Natural killer cell (primary cell): Measurements from ENCODE around the gene TCF15. TPM values are rescaled to one million over a fixed set of nuclear protein-coding genes. Genes with fewer than 3 reads are reported as not detected.

Source experiments
- ATAC-seq, 3 donors: fragments of 150-1000 bp in 2 of 3; fragments of 200-7000 bp in 1 of 3; cut with Tn5 transposase; 1 replicate in 1 of 3; 2 replicates in 2 of 3; pipeline ENCODE4 v1.10.0; 2021; ENCODE audit warnings: mild to moderate bottlenecking in 2 of 3, moderate library complexity in 2 of 3
- DNase-seq, 2 donors: peaks; one replicate each; pipeline versions ENCODE4 v3.0.0 to v3.0.0-alpha.2; 2013 to 2021; ENCODE audit warnings: mixed read lengths in 1 of 2
- H3K27ac ChIP-seq: one replicate; pipeline ENCODE4 v1.5.1; 2013; ENCODE audit warnings: mild to moderate bottlenecking, low read length
- H3K27me3 ChIP-seq: one replicate; pipeline ENCODE4 v1.6.1; 2013; ENCODE audit warnings: low read length; ENCODE audit not compliant: control insufficient read depth, insufficient read depth
- H3K36me3 ChIP-seq: one replicate; pipeline ENCODE4 v1.6.1; 2013; ENCODE audit warnings: low read length; ENCODE audit not compliant: control insufficient read depth, insufficient read depth
- H3K4me1 ChIP-seq: one replicate; pipeline ENCODE4 v1.6.1; 2013; ENCODE audit warnings: low read length; ENCODE audit not compliant: control insufficient read depth, insufficient read depth
- H3K4me3 ChIP-seq: one replicate; pipeline ENCODE4 v1.5.1; 2013; ENCODE audit warnings: low read length
- H3K9me3 ChIP-seq: one replicate; pipeline ENCODE4 v1.6.1; 2013; ENCODE audit warnings: low read length; ENCODE audit not compliant: control insufficient read depth, insufficient read depth
- H3K27ac Mint-ChIP-seq, 2 donors: one replicate each; pipeline ENCODE4 v1.8.0; 2022; ENCODE audit warnings: mild to moderate bottlenecking in 2 of 2, mixed read lengths in 2 of 2, moderate library complexity in 1 of 2
- H3K27me3 Mint-ChIP-seq, 2 donors: one replicate each; pipeline ENCODE4 v1.8.0; 2022; ENCODE audit warnings: low read depth in 2 of 2, mixed read lengths in 2 of 2
- H3K36me3 Mint-ChIP-seq: one replicate; pipeline ENCODE4 v1.8.0; 2022; ENCODE audit warnings: mixed read lengths
- H3K4me1 Mint-ChIP-seq, 2 donors: one replicate each; pipeline ENCODE4 v1.8.0; 2022; ENCODE audit warnings: mixed read lengths in 2 of 2
- H3K4me3 Mint-ChIP-seq: one replicate; pipeline ENCODE4 v1.8.0; 2022; ENCODE audit warnings: mild to moderate bottlenecking, moderate library complexity, mixed read lengths
- H3K9me3 Mint-ChIP-seq, 2 donors: one replicate each; pipeline ENCODE4 v1.8.0; 2022; ENCODE audit warnings: mixed read lengths in 2 of 2
- CTCF ChIP-seq: fragments of 200-600 bp; IDR thresholded peaks from one replicate; pipeline ENCODE4 v1.8.0; 2022; ENCODE audit warnings: antibody characterized with exemption
- WGBS: methylation state at CpG from one replicate; pipeline ENCODE4 v1.1.7; 2013; ENCODE audit warnings: missing lambda C conversion rate; ENCODE audit not compliant: insufficient coverage; 5-methylcytosine and 5-hydroxymethylcytosine counted together
- intact Hi-C: fragments of 100-400 bp; cut with micrococcal nuclease; formaldehyde crosslinking; loops from one replicate; pipeline ENCODE4 v1.14.2; 2022
- total RNA-seq, 4 donors: library from RNA; stranded (reverse); fragments of 120-200 nt in 1 of 4; gene quantifications; one replicate each; pipeline versions ENCODE4 v1.2.3 to v1.2.4, GENCODE V29; 2013 to 2022

Gene TCF15
- total RNA-seq, 3 donors from 2014 or later (not counting 1 experiment from before 2014, with no cell fraction given): 0.32 TPM; not detected in 2

GRCh38 chr20:556984-557383 lies 53.1 kb downstream of the TCF15 start:
- Mint-ChIP-seq H3K36me3 (no peaks in the 10 kb centered on the region), H3K9me3 (no peaks in the 10 kb centered on the region), H3K4me1 (no peaks in the 10 kb centered on the region), H3K27me3 (peaks cover 32 to 40% of the 10 kb centered on the region in 2 donors), H3K4me3 (no peak overlapping the region), H3K27ac (no peak overlapping the region)
- Histone ChIP-seq H3K36me3 (no peaks in the 10 kb centered on the region), H3K27me3 (no peaks in the 10 kb centered on the region), H3K9me3 (no peaks in the 10 kb centered on the region), H3K4me3 (no peak overlapping the region), H3K27ac (no peak overlapping the region), H3K4me1 (no peaks in the 10 kb centered on the region)
- WGBS: 100% methylated on average over 2 of the region's 2 CpGs
- no peak for ATAC-seq
- no peak for DNase-seq
- no peak for TF ChIP-seq CTCF
- intact Hi-C loops: no loop called here

GRCh38 chr20:555976-556385 lies 54.1 kb downstream of the TCF15 start:
- Mint-ChIP-seq H3K9me3 (no peaks in the 10 kb centered on the region), H3K27me3 (peaks cover 35 to 41% of the 10 kb centered on the region in 2 donors), H3K36me3 (no peaks in the 10 kb centered on the region), H3K4me1 (no peaks in the 10 kb centered on the region), H3K27ac (no peak overlapping the region), H3K4me3 (no peak overlapping the region)
- no peak for ATAC-seq
- no peaks in the 10 kb centered on the region for H3K36me3 ChIP-seq
- no peaks in the 10 kb centered on the region for H3K4me1 ChIP-seq
- DNase-seq: no peak
- no peak for TF ChIP-seq CTCF
- H3K27ac ChIP-seq: no peak overlapping the region
- H3K9me3 ChIP-seq: no peaks in the 10 kb centered on the region
- no peaks in the 10 kb centered on the region for H3K27me3 ChIP-seq
- no peak overlapping the region for H3K4me3 ChIP-seq
- WGBS: 83% methylated on average over 6 of the region's 6 CpGs
- intact Hi-C loops: no loop called here

Other genes starting within 250 kb of the TCF15 start
- gene TRIB3, start 229.5 kb downstream of the TCF15 start, total RNA-seq: 1 to 10 TPM; 4.0 to 8.9 (median 7.7) TPM
- 100 to 1,000 TPM; 102 to 131 (median 104) TPM for gene RBCK1, start 202.0 kb downstream of the TCF15 start, total RNA-seq
- 10 to 100 TPM; 32.5 to 47.6 (median 44.2) TPM for gene TBC1D20, start 147.8 kb downstream of the TCF15 start, total RNA-seq
- 10 to 100 TPM; 88.8 to 92.6 (median 88.9) TPM for gene CSNK2A1, start 66.5 kb downstream of the TCF15 start, total RNA-seq
- gene SRXN1, start 42.9 kb upstream of the TCF15 start, total RNA-seq: 10 to 100 TPM in 2 of 3 donors, 1 to 10 TPM in 1; 9.1 to 16.7 (median 11.6) TPM
- not detected for gene SCRT2, start 65.5 kb upstream of the TCF15 start, total RNA-seq
- not detected for gene SLC52A3, start 158.2 kb upstream of the TCF15 start, total RNA-seq
- gene FAM110A, start 223.4 kb upstream of the TCF15 start, total RNA-seq: 10 to 100 TPM; 25.1 to 91.0 (median 31.8) TPM